WTC11 (cell line): Measurements from ENCODE around the gene AHNAK.
A peak's percentile ranks its signal among the peaks of the same experiment; 100 is the strongest.

Experiments
- ATF2 ChIP-seq: sonication (generic); formaldehyde crosslinking; IDR thresholded peaks from 2 replicates; pipeline ENCODE4 v1.8.1; 2022; ENCODE audit warnings: low read depth, missing genetic modification reagents, borderline replicate concordance
- CREB1 ChIP-seq: sonication (generic); formaldehyde crosslinking; IDR thresholded peaks from 2 replicates; pipeline ENCODE4 v1.8.0; 2023; ENCODE audit warnings: mild to moderate bottlenecking, missing genetic modification reagents
- ELF4 ChIP-seq: sonication (generic); formaldehyde crosslinking; IDR thresholded peaks from 2 replicates; pipeline ENCODE4 v1.8.1; 2022; ENCODE audit warnings: low read depth, mild to moderate bottlenecking, moderate library complexity, missing genetic modification reagents
- EMX1 ChIP-seq: fragments of 250-450 bp; sonication (Bioruptor Pico); IDR thresholded peaks from 2 replicates; pipeline ENCODE4 v1.8.0; 2021; ENCODE audit warnings: mild to moderate bottlenecking
- ETV6 ChIP-seq: sonication (generic); formaldehyde crosslinking; IDR thresholded peaks from 2 replicates; pipeline ENCODE4 v1.8.1; 2022; ENCODE audit warnings: mild to moderate bottlenecking, missing genetic modification reagents
- MAX ChIP-seq: sonication (generic); formaldehyde crosslinking; IDR thresholded peaks from 2 replicates; pipeline ENCODE4 v1.8.0; 2022; ENCODE audit warnings: mild to moderate bottlenecking, missing genetic modification reagents
- NFYB ChIP-seq: sonication (generic); formaldehyde crosslinking; conservative IDR thresholded peaks from 2 replicates; pipeline ENCODE4 v1.8.0; 2022; ENCODE audit warnings: low read depth, missing genetic modification reagents
- SP1 ChIP-seq: sonication (generic); formaldehyde crosslinking; conservative IDR thresholded peaks from 2 replicates; pipeline ENCODE4 v1.8.1; 2022; ENCODE audit warnings: missing genetic modification reagents
- ZNF219 ChIP-seq: sonication (generic); formaldehyde crosslinking; IDR thresholded peaks from 2 replicates; pipeline ENCODE4 v1.8.0; 2023; ENCODE audit warnings: missing genetic modification reagents, mild to moderate bottlenecking, borderline replicate concordance
- ZNF423 ChIP-seq: fragments of 250-450 bp; sonication (Bioruptor Pico); IDR thresholded peaks from 2 replicates; pipeline ENCODE4 v2.1.2; 2022; ENCODE audit warnings: mild to moderate bottlenecking, moderate library complexity
- TF ChIP-seq, protein P1 (sequence below): fragments of 200-600 bp; IDR thresholded peaks from 2 replicates; pipeline ENCODE4 v1.8.0; 2022; ENCODE audit warnings: antibody characterized with exemption
- TF ChIP-seq, protein P2 (sequence below): sonication (generic); formaldehyde crosslinking; conservative IDR thresholded peaks from 2 replicates; pipeline ENCODE4 v1.8.1; 2022; ENCODE audit warnings: mild to moderate bottlenecking, missing genetic modification reagents

- TF ChIP-seq CREB1 (no peak), ZNF423 (0 out of 2 replicates have a peak, but pooled peaks have one; percentile 2), ELF4 (CRISPR knock-in tag) (no peak), ATF2 (CRISPR knock-in tag) (no peak), EMX1 (CRISPR knock-in tag) (no peak), ZNF219 (no peak), SP1 (CRISPR knock-in tag) (no peak), MAX (CRISPR knock-in tag) (no peak), NFYB (CRISPR knock-in tag) (no peak), ETV6 (no peak)
- TF ChIP-seq, protein P1, sequence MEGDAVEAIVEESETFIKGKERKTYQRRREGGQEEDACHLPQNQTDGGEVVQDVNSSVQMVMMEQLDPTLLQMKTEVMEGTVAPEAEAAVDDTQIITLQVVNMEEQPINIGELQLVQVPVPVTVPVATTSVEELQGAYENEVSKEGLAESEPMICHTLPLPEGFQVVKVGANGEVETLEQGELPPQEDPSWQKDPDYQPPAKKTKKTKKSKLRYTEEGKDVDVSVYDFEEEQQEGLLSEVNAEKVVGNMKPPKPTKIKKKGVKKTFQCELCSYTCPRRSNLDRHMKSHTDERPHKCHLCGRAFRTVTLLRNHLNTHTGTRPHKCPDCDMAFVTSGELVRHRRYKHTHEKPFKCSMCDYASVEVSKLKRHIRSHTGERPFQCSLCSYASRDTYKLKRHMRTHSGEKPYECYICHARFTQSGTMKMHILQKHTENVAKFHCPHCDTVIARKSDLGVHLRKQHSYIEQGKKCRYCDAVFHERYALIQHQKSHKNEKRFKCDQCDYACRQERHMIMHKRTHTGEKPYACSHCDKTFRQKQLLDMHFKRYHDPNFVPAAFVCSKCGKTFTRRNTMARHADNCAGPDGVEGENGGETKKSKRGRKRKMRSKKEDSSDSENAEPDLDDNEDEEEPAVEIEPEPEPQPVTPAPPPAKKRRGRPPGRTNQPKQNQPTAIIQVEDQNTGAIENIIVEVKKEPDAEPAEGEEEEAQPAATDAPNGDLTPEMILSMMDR, result no peak
- TF ChIP-seq, protein P2, sequence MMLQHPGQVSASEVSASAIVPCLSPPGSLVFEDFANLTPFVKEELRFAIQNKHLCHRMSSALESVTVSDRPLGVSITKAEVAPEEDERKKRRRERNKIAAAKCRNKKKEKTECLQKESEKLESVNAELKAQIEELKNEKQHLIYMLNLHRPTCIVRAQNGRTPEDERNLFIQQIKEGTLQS (CRISPR knock-in tag), result no peak
These were observed 90.0 kb downstream of the AHNAK start for GRCh38 chr11:62456630-62457029.
